ENCODE results near the gene ASTN2.

Gene ASTN2

DNA sequence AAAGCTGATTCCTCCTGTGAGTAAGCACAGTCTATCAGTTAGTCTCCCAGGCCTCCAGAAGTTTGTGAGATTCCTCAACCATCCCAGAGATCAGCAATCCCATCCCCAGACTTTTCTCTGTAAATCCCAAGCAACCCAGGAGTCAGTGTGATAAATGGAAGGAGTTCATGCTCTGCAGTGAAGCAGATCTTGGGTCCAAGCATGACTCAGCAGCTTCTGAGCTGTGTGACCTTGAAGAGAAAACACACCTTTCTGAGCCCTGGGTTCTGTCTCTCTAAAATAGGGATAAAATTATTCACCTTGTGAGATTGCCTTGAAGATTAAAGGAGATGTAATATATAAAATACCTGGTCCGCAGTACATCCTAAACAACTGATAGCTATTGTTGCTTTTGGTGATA lies 318.7 kb downstream of the ASTN2 start:
- no peak for DNase-seq (ENCODE audit: extremely low read depth, insufficient read length)
- TF ChIP-seq CTCF (IDR thresholded peaks at IDR 0.05; ENCODE audit: insufficient read depth, low read length, poor library complexity, severe bottlenecking) = no peak
- Histone ChIP-seq H3K36me3 (ENCODE audit: control insufficient read depth, insufficient read depth, low read length) (no peaks in the 10 kb centered on the region), H3K4me3 (replicated peaks; ENCODE audit: low read depth, low read length) (no peak overlapping the region), H3K27me3 (replicated peaks; ENCODE audit: control insufficient read depth, insufficient read depth, low read length) (no peaks in the 10 kb centered on the region; the same call in 1 of the 2 replicates)

DNA sequence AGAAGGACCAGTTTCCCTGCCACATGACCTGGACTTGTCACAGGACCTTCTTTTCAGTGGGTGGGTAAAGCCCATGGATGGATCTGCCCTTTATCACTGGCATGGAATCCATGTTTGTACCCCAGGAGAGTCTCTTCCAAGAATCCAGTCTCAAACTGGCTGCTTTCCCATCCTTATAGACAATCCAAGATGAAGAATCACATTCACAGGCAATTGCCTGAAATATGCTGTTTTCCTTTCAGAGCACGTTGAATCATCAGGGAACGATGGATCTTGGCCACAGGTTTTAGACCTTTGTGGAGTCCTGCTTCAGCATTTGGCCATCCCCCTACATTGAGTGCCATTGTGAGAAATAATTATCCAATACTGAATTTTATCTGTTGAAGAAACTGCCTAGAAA lies 319.8 kb downstream of the ASTN2 start:
- no peak for DNase-seq (ENCODE audit: extremely low read depth, insufficient read length)
- no peaks in the 10 kb centered on the region for H3K36me3 ChIP-seq (ENCODE audit: control insufficient read depth, insufficient read depth, low read length)
- TF ChIP-seq CTCF (IDR thresholded peaks at IDR 0.05; ENCODE audit: insufficient read depth, low read length, poor library complexity, severe bottlenecking) = no peak

DNA sequence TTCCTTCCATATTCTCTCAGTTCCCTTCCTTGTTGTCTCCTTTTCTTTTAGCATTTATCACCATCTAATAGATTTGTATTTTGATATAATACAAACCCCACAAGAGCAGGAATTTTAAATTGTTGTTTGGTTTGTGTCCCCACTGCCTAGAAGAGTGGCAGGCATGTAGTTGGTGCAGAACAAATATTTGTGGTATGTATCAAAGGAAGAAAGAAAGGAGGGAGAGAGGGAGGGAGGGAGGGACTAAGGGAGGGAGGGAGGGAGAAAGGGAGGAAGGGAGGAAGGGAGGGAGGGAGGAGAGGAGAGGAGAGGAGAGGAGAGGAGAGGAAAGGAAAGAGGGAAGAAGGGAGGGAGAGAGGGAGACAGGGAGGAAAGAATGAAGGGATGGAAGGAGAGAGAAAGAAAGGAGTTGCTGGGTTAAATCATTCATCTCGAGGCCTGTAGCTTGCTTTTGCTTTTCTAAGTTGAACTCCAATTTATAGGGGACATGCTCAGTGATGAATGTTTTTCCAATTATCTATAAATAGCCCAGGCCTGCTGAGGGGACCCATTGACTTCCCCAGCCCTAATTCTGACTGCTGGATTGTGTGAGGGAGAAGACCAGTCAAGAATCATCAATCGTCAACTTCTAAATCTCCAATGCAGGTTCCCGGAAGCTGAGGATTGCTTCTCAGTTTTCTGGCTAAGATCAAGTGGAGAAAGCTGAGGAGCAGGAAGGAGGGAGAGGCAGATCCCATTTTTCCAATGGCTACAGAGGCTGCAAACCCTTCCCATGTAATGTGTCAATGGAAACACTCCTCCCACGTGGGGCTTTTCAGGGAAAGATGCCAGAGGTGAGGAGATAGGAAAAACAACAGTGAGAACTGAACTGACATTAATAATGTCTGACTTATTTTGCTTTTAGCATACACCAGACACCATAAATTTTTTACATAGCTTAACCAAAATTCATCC lies 320.7 kb downstream of the ASTN2 start:
- no peak for TF ChIP-seq CTCF (IDR thresholded peaks at IDR 0.05; ENCODE audit: insufficient read depth, low read length, poor library complexity, severe bottlenecking)

More for the DNA sequence above, 319.8 kb downstream of the ASTN2 start:
- no peaks in the 10 kb centered on the region; the same call in 1 of the 2 replicates for H3K27me3 ChIP-seq (replicated peaks; ENCODE audit: control insufficient read depth, insufficient read depth, low read length)
- H3K4me3 ChIP-seq (replicated peaks; ENCODE audit: low read depth, low read length) = no peak overlapping the region

GRCh38 chr9:117092582-117092981 lies 322.3 kb downstream of the ASTN2 start:
- no peak for TF ChIP-seq CTCF (IDR thresholded peaks at IDR 0.05; ENCODE audit: insufficient read depth, low read length, poor library complexity, severe bottlenecking)
- DNase-seq (ENCODE audit: extremely low read depth, insufficient read length) = no peak
- no peaks in the 10 kb centered on the region for H3K36me3 ChIP-seq (ENCODE audit: control insufficient read depth, insufficient read depth, low read length)

More for the DNA sequence above, 320.7 kb downstream of the ASTN2 start:
- Histone ChIP-seq H3K36me3 (ENCODE audit: control insufficient read depth, insufficient read depth, low read length) (no peaks in the 10 kb centered on the region), H3K4me3 (replicated peaks; ENCODE audit: low read depth, low read length) (no peak overlapping the region), H3K27me3 (replicated peaks; ENCODE audit: control insufficient read depth, insufficient read depth, low read length) (no peaks in the 10 kb centered on the region; the same call in 1 of the 2 replicates)
- DNase-seq (ENCODE audit: extremely low read depth, insufficient read length) = no peak

DNA sequence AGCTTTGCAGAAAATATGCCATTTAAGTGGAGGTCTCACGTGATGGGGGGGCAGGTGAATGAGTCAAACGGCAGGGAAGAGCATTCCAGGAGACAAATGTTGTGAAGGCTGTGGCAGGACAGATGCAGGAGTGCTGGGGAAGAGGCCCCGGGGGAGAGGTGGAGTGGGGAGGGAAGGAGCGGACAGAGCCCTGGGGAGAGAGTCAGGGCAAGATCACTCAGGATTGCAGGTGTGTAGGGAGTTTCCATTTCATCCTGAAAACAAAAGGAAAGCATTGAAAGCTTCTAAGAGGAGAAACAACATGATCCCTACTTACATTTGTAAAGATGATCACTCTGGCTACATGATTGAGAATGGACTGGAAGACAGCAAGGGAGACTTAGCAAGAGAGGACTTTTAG lies 323.3 kb downstream of the ASTN2 start:
- DNase-seq (ENCODE audit: extremely low read depth, insufficient read length) = no peak
- Histone ChIP-seq H3K36me3 (ENCODE audit: control insufficient read depth, insufficient read depth, low read length) (no peaks in the 10 kb centered on the region), H3K27me3 (replicated peaks; ENCODE audit: control insufficient read depth, insufficient read depth, low read length) (no peaks in the 10 kb centered on the region; the same call in 1 of the 2 replicates), H3K4me3 (replicated peaks; ENCODE audit: low read depth, low read length) (no peak overlapping the region)
- TF ChIP-seq CTCF (IDR thresholded peaks at IDR 0.05; ENCODE audit: insufficient read depth, low read length, poor library complexity, severe bottlenecking) = no peak

More at GRCh38 chr9:117092582-117092981, 322.3 kb downstream of the ASTN2 start:
- no peaks in the 10 kb centered on the region; the same call in 1 of the 2 replicates for H3K27me3 ChIP-seq (replicated peaks; ENCODE audit: control insufficient read depth, insufficient read depth, low read length)
- no peak overlapping the region for H3K4me3 ChIP-seq (replicated peaks; ENCODE audit: low read depth, low read length)

Data from GM06990 (cell line).